ENCODE data around the gene UGT1A9.

DNA sequence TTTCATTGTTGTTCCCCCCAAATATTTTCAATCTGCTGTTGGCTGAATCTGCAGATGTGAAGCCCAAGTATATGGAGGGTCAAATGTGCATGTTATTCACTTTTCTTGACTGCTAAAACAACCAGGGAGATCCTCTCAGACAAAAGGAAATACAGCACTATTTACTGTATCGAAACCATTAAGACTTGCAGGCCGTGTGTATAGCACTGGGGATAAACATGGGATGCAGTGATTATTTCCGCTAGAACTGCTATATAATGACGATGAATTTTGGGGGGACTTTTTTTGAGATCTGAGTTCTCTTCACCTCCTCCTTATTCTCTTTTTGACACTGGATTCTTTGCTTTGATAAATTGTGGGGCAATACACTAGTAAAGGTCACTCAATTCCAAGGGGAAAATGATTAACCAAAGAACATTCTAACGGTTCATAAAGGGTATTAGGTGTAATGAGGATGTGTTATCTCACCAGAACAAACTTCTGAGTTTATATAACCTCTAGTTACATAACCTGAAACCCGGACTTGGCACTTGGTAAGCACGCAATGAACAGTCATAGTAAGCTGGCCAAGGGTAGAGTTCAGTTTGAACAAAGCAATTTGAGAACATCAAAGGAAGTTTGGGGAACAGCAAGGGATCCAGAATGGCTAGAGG, 84.9 kb downstream of the UGT1A9 start:
- TF ChIP-seq, protein P1, sequence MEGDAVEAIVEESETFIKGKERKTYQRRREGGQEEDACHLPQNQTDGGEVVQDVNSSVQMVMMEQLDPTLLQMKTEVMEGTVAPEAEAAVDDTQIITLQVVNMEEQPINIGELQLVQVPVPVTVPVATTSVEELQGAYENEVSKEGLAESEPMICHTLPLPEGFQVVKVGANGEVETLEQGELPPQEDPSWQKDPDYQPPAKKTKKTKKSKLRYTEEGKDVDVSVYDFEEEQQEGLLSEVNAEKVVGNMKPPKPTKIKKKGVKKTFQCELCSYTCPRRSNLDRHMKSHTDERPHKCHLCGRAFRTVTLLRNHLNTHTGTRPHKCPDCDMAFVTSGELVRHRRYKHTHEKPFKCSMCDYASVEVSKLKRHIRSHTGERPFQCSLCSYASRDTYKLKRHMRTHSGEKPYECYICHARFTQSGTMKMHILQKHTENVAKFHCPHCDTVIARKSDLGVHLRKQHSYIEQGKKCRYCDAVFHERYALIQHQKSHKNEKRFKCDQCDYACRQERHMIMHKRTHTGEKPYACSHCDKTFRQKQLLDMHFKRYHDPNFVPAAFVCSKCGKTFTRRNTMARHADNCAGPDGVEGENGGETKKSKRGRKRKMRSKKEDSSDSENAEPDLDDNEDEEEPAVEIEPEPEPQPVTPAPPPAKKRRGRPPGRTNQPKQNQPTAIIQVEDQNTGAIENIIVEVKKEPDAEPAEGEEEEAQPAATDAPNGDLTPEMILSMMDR (conservative IDR thresholded peaks at IDR 0.05 in 1 of 2, IDR thresholded peaks at IDR 0.05 in 1 of 2; ENCODE audit: extremely low read depth in 1 of 2, insufficient read depth in 1 of 2, low read depth in 1 of 2, low read length in 2 of 2), result no peak
- no peak for TF ChIP-seq EZH2 (IDR thresholded peaks at IDR 0.05; ENCODE audit: borderline replicate concordance, low read length)

All from mammary epithelial cell (primary cell).